ENCODE data around the gene PACC1.
"Not testable (repeated sequence)": the region's sequence is repeated elsewhere in the genome, so short reads cannot be mapped to it uniquely, and the experiment has no call there.

Gene PACC1

GRCh38 chr1:212395678-212396437 lies 18.8 kb downstream of the PACC1 start:
- DNase-seq = not testable (repeated sequence)

GRCh38 chr1:212388985-212389716 lies 25.5 kb downstream of the PACC1 start:
- no peak for DNase-seq

GRCh38 chr1:212386029-212386428 lies 28.7 kb downstream of the PACC1 start:
- DNase-seq = no peak

GRCh38 chr1:212381397-212382035 lies 33.2 kb downstream of the PACC1 start:
- no peak for DNase-seq

- no peak for DNase-seq
These were observed 35.3 kb downstream of the PACC1 start for GRCh38 chr1:212379366-212379765.

GRCh38 chr1:212377644-212378043 lies 37.0 kb downstream of the PACC1 start:
- DNase-seq = no peak

GRCh38 chr1:212375986-212376385 lies 38.7 kb downstream of the PACC1 start:
- DNase-seq = no peak

GRCh38 chr1:212368073-212368484 lies 46.6 kb downstream of the PACC1 start:
- peak; percentile 31 for DNase-seq

GRCh38 chr1:212367474-212368072 lies 47.1 kb downstream of the PACC1 start:
- no peak for DNase-seq

- DNase-seq = no peak
These were observed 47.8 kb downstream of the PACC1 start for GRCh38 chr1:212366901-212367300.

GRCh38 chr1:212364985-212365384 lies 49.7 kb downstream of the PACC1 start:
- no peak for DNase-seq

- DNase-seq = no peak
These were observed 54.7 kb downstream of the PACC1 start for GRCh38 chr1:212359794-212360479.

GRCh38 chr1:212355230-212355969 lies 59.3 kb downstream of the PACC1 start:
- no peak for DNase-seq

GRCh38 chr1:212354464-212354863 lies 60.2 kb downstream of the PACC1 start:
- DNase-seq = no peak

GRCh38 chr1:212353181-212353580 lies 61.5 kb downstream of the PACC1 start:
- DNase-seq = no peak

- no peak for DNase-seq
These were observed 62.9 kb downstream of the PACC1 start for GRCh38 chr1:212351588-212352362.

GRCh38 chr1:212346601-212347000 lies 68.1 kb downstream of the PACC1 start:
- DNase-seq = no peak

GRCh38 chr1:212344905-212345304 lies 69.8 kb downstream of the PACC1 start:
- DNase-seq = no peak

- DNase-seq = no peak
These were observed 73.6 kb downstream of the PACC1 start for GRCh38 chr1:212341090-212341489.

- no peak for DNase-seq
These were observed 85.6 kb downstream of the PACC1 start for GRCh38 chr1:212329105-212329504.

- no peak for DNase-seq
These were observed 86.4 kb downstream of the PACC1 start for GRCh38 chr1:212328248-212328647.

Measured in GDM1 (cell line).